WTC11 (cell line): ENCODE data around the gene CELF2.

ENCODE experiments used
- ESRRA ChIP-seq: sonication (generic); formaldehyde crosslinking; IDR thresholded peaks from 2 replicates; pipeline ENCODE4 v1.8.1; 2022; ENCODE audit warnings: mild to moderate bottlenecking, missing genetic modification reagents, borderline replicate concordance
- FOXJ3 ChIP-seq: sonication (generic); formaldehyde crosslinking; IDR thresholded peaks from 2 replicates; pipeline ENCODE4 v1.9.0; 2021; ENCODE audit warnings: missing genetic modification reagents, mild to moderate bottlenecking, borderline replicate concordance
- GTF2I ChIP-seq: fragments of 250-450 bp; sonication (Bioruptor Pico); conservative IDR thresholded peaks from 2 replicates; pipeline ENCODE4 v1.4.0; 2021; ENCODE audit warnings: mild to moderate bottlenecking
- NR2C2 ChIP-seq: sonication (generic); formaldehyde crosslinking; IDR thresholded peaks from 2 replicates; pipeline ENCODE4 v1.8.0; 2022; ENCODE audit warnings: mild to moderate bottlenecking, missing genetic modification reagents
- TEAD4 ChIP-seq: sonication (generic); formaldehyde crosslinking; IDR thresholded peaks from 2 replicates; pipeline ENCODE4 v1.8.0; 2022; ENCODE audit warnings: mild to moderate bottlenecking, missing genetic modification reagents
- TF ChIP-seq, protein P1 (sequence below): sonication (generic); formaldehyde crosslinking; IDR thresholded peaks from 2 replicates; pipeline ENCODE4 v1.8.0; 2022; ENCODE audit warnings: missing genetic modification reagents
- TF ChIP-seq, protein P2 (sequence below): fragments of 200-600 bp; IDR thresholded peaks from 2 replicates; pipeline ENCODE4 v1.8.0; 2022; ENCODE audit warnings: antibody characterized with exemption
- TF ChIP-seq, protein P3 (sequence below): sonication (generic); formaldehyde crosslinking; IDR thresholded peaks from 2 replicates; pipeline ENCODE4 v1.8.0; 2022; ENCODE audit warnings: mild to moderate bottlenecking, missing genetic modification reagents
- TF ChIP-seq, protein P4 (sequence below): sonication (generic); formaldehyde crosslinking; conservative IDR thresholded peaks from 2 replicates; pipeline ENCODE4 v1.8.1; 2022; ENCODE audit warnings: mild to moderate bottlenecking, missing genetic modification reagents
- TF ChIP-seq, protein P5 (sequence below): fragments of 250-450 bp; sonication (Bioruptor Pico); conservative IDR thresholded peaks from 2 replicates; pipeline ENCODE4 v1.9.0; 2021; ENCODE audit warnings: mild to moderate bottlenecking

DNA sequence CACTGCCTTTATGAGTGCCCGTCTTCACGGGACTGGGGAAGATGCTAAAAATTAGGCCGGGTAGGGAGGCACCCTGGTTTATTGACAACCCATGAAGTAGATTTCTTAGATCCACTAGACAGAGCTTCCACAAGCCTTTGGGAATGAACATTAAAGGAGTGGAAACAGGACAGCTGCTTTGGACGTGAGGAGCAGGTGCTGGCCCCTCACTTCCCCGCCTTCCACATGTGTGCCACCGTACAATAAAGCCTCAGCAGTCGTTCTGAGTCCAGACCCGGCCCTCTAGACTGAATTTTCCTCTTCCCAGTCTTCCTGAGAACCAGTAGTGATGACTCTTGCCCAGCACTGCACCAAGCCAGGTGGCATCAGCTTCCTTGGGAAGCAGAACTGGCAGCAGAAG lies 282.4 kb downstream of the CELF2 start:
- TF ChIP-seq, protein P1, sequence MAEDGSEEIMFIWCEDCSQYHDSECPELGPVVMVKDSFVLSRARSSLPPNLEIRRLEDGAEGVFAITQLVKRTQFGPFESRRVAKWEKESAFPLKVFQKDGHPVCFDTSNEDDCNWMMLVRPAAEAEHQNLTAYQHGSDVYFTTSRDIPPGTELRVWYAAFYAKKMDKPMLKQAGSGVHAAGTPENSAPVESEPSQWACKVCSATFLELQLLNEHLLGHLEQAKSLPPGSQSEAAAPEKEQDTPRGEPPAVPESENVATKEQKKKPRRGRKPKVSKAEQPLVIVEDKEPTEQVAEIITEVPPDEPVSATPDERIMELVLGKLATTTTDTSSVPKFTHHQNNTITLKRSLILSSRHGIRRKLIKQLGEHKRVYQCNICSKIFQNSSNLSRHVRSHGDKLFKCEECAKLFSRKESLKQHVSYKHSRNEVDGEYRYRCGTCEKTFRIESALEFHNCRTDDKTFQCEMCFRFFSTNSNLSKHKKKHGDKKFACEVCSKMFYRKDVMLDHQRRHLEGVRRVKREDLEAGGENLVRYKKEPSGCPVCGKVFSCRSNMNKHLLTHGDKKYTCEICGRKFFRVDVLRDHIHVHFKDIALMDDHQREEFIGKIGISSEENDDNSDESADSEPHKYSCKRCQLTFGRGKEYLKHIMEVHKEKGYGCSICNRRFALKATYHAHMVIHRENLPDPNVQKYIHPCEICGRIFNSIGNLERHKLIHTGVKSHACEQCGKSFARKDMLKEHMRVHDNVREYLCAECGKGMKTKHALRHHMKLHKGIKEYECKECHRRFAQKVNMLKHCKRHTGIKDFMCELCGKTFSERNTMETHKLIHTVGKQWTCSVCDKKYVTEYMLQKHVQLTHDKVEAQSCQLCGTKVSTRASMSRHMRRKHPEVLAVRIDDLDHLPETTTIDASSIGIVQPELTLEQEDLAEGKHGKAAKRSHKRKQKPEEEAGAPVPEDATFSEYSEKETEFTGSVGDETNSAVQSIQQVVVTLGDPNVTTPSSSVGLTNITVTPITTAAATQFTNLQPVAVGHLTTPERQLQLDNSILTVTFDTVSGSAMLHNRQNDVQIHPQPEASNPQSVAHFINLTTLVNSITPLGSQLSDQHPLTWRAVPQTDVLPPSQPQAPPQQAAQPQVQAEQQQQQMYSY, result no peak
- TF ChIP-seq TEAD4 (CRISPR knock-in tag) (no peak), GTF2I (no peak), ESRRA (CRISPR knock-in tag) (no peak), FOXJ3 (CRISPR knock-in tag) (no peak), NR2C2 (CRISPR knock-in tag) (no peak)
- TF ChIP-seq, protein P2, sequence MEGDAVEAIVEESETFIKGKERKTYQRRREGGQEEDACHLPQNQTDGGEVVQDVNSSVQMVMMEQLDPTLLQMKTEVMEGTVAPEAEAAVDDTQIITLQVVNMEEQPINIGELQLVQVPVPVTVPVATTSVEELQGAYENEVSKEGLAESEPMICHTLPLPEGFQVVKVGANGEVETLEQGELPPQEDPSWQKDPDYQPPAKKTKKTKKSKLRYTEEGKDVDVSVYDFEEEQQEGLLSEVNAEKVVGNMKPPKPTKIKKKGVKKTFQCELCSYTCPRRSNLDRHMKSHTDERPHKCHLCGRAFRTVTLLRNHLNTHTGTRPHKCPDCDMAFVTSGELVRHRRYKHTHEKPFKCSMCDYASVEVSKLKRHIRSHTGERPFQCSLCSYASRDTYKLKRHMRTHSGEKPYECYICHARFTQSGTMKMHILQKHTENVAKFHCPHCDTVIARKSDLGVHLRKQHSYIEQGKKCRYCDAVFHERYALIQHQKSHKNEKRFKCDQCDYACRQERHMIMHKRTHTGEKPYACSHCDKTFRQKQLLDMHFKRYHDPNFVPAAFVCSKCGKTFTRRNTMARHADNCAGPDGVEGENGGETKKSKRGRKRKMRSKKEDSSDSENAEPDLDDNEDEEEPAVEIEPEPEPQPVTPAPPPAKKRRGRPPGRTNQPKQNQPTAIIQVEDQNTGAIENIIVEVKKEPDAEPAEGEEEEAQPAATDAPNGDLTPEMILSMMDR, result no peak
- TF ChIP-seq, protein P3, sequence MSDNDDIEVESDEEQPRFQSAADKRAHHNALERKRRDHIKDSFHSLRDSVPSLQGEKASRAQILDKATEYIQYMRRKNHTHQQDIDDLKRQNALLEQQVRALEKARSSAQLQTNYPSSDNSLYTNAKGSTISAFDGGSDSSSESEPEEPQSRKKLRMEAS (CRISPR knock-in tag), result no peak
- TF ChIP-seq, protein P4, sequence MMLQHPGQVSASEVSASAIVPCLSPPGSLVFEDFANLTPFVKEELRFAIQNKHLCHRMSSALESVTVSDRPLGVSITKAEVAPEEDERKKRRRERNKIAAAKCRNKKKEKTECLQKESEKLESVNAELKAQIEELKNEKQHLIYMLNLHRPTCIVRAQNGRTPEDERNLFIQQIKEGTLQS (CRISPR knock-in tag), result no peak
- TF ChIP-seq, protein P5, sequence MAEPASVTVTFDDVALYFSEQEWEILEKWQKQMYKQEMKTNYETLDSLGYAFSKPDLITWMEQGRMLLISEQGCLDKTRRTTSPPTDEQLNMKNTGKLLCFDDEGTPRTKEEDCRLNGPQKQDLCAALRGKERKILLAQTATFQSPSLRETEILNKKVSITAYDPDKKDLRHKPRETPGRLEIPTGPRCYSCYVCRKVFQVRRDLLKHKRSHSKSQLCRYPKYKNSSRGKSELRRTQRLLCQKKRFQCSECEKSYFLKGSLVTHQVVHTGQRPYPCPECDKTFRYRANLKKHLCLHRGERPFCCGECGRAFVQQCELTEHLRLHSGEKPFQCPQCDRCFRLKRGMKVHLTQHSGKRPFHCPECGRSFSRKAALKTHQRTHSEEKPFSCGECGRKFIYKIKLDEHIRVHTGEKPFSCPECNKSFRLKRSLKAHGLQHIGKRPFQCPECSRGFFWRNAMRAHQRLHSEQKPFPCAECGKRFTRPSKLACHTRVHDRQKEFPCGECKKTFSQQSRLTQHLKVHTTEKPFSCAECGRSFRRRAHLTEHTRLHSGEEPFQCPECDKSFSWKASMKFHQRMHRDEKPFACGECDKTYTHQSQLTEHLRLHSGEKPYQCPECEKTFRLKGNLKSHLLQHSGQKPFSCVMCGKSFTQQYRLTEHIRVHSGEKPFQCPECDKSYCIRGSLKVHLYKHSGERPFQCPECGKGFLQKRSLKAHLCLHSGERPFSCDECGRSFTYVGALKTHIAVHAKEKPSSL (CRISPR knock-in tag), result no peak
